Iris pigment epithelial cell (primary cell): ENCODE measurements around the gene SMG7.

Source experiments
- DNase-seq: peaks from one replicate; pipeline ENCODE4 v3.0.0-alpha.2; 2011; ENCODE audit warnings: low read depth

SMG7 gene

DNA sequence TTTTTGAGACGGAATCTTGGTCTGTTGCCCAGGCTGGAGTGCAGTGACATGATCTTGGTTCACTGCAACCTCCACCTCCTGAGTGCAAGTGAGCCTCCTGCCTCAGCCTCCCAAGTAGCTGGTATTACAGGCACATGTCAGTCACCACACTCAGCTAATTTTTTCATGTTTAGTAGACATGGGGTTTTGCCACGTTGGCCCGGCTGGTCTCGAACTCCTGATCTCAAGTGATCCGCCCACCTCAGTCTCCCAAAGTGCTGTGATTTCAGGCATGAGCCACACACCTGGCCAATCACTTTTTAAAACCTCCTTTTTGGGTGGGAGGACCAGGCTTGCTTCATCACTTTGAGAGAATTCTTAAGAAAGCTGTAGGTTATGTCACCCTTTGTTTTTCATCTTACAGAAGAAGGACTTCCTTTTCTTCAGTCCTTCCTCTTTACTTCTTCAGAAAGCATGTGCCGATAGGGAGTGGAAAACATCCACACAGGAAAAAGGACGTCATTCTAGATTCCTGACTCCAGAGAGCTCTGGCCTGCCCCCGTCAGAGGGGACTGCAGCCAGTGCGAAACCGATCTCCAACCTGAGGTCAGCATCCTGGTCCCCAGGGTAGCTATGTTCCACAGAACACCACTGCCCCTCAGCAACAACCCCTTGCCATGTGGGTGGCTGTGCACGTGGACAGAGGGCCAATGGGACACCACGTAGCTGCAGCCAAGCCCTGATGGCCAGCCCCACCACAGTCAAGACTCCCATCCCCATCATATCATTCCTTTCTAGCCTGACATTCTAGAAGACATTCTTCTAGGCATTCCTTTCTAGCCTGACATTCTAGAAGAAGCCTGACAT is 96.1 kb downstream of the SMG7 start:
- no peak for DNase-seq

DNA sequence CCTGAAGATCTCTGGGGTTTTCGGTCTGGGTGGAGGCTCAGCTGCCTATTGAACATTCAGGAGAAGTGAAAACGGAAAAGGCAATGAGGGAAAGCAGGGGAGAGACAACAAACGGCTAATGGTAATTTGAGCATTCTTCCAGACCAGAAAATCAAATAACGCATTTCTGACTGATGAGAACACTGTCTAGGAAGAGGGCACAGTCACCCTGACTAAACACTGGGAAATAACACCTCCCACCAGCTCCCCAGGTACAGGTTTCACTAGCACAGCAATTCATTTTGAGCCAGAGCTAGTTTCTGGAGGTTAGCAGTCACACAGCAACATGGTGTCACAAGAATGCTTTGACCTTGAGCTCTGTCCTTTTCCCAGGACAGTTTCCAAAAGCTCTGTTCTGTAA is 96.8 kb downstream of the SMG7 start:
- peak; percentile 43 for DNase-seq

DNA sequence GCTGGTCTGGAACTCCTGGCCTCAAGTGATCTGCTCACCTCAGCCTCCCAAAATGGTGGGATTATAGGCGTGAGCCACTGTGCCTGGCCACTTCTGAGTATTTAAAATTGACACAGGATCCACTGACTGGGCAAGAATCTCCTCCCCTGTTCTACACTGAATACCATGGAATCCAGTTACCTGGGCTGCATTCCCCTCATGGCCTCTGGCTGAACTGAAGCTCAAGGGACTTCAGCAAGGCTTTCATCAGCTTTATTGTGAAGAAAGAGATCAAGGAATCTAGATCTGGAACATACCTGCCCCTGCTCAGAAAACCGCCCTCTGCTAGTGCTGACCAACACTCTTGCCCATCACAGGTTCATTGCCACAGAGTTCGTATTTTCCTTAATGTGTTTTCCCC is 97.5 kb downstream of the SMG7 start:
- DNase-seq: no peak

DNA sequence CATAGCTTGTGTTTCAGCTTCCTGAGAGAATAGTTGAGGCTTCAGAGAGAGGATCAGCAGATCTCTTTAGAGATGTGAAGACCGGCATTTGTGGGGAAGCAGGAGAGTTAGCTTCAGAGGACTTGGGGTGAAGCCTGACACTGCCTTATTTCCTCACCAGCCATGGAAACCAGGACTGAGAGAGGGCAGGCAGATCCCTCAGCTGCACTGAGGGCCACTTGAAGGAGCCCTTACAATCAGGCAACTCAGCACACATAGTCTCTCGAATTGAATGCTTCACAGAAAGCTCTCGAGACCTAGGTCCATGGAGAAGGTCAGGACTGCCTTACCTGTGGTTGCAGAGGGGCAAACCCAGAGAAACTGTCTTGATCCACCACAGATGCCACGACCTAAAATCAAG is 98.2 kb downstream of the SMG7 start:
- no peak for DNase-seq

DNA sequence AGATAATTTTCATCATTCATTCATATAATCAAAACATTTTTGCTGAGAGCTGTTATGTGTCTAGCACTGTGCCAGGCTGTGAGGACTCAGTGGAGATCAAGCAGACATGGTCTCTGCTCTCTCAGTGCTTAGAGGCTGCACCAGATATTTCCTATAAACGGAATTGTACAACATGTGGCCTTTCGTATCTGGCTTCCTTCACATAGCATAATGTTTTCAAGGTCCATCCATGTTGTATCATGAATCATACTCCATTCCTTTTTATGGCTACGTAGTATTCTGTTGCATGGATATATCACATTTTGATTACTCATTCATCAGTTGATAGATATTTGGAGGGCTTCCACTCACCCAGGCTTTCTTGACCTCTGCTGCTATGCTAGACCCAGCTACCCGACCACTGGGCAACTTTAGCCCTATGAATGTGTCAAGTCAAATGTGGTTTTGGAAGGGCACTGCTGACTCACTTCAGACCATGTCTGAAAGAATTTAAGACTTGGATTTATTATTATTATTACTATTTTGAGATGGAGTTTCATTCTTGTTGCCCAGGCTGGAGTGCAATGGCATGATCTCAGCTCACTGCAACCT is 99.5 kb downstream of the SMG7 start:
- peak; percentile 17 for DNase-seq

DNA sequence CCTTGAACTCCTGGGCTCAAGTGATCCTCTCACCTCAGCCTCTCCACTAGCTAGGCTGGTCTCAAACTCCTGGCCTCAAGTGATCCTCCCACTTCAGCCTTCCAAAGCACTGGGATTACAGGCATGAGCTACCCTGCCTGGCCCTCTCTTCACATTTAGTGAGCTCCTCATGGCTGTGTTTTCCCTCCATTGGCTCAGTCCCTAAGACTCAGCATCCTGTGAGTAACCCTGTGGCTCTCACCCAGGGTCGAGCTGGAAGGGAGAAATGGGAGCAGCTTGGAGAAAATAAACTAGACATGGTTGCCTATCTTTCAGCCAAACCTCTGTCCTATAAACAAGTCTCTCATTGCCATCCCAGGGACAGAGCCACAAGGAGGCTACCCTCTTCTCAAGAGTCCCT is 100.4 kb downstream of the SMG7 start:
- DNase-seq: no peak

DNA sequence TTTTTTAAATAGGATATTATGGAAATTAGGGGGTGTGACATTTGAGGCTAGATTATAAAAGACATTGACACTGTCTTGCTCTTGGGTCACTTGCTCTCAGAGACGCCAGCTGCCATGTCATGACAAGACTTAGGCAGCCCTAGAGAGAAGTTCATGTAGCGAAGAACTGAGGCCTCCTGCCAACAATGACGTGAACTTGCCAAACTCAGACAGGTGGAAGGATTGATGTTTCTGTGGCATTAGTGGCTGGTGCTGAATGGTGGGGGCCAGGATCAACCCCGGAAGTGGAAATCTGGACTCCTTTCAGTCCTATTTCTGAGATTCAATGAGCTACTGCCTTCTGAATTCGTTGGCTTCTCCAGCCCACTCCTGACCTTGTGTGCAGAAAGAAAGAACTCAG is 103.3 kb downstream of the SMG7 start:
- no peak for DNase-seq

DNA sequence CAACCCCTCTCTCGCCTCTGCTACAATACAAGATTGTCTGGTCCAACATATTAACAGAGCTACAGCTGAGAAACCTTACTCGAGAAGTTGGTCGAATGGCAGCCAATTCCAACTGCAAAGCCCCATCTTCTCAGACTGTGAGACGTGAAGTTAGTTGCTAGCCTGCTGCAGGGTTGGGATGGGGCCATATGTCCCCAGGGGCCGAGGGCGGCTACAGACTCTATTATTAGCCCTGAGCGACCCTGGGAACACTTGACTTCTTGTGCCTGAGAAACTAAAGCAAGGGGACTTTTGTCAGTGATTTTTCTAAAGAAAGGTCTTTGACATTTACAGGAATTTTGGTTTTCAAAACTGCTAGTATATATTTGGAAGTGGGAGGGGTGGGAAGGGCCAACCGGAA is 104.2 kb downstream of the SMG7 start:
- no peak for DNase-seq

DNA sequence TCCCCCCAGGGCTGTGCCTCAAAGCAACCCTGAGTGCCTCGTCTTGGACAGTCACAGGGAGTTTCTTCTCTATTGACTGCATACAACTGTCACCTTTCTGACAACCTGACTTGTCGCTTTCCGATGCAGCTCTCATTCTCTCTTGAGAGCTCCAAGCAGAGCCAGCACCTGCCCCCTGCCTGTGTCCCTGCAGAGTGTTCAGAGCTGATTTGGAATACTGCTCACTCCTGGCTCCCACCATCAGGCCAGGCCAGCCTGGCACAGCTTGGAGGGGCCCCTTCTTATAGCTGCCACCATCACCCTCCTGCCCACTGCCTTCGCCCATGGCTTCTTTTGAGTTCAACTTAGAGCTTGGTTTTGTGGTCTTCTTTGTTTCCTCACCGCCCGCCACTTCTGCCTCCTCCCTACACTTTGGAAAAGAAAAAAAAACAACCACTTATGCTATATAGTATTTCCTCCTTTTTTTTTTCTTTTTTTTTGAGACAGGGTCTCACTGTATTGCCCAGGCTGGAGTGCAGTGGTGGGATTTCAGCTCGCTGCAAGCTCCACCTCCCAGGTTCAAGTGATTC is 105.7 kb downstream of the SMG7 start:
- no peak for DNase-seq

DNA sequence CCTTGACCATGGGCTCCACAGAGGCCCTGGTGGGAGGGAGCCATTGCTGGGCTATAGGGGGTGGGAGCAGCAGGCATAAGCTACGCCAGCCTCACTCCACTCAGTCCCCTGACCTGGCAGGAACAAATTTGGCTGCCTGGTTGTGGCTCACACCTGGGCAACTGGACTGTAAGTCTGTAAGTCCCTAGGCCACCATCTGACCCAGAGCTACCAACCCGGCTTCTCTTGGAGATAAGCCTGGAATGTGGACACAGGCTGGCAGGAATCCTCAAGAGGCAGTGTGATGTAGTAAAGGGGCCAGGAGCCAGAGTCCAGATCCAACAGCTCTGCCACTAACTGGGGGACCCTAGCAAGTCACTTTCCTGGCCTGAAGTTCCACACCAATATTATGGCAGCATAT is 106.6 kb downstream of the SMG7 start:
- no peak for DNase-seq

DNA sequence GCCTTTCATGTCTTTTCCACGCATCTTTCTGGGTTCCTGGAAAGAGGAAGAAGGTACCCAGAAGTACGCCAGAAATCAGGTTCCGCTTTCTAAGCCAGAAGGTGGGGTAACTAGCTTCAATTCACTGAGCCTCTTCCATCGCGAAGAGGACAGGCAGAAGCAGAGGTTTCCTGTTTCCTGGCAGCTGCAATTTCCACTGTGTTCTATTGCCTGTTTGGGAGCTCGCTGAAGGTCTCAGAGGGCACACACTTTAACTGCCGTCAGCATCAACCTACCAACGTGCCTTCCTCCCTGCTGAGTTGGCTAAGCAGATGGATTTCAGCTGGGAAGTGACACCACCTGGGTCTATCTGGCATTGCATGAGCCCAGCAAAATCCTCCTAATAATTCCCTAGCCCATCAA is 108.0 kb downstream of the SMG7 start:
- DNase-seq: no peak

DNA sequence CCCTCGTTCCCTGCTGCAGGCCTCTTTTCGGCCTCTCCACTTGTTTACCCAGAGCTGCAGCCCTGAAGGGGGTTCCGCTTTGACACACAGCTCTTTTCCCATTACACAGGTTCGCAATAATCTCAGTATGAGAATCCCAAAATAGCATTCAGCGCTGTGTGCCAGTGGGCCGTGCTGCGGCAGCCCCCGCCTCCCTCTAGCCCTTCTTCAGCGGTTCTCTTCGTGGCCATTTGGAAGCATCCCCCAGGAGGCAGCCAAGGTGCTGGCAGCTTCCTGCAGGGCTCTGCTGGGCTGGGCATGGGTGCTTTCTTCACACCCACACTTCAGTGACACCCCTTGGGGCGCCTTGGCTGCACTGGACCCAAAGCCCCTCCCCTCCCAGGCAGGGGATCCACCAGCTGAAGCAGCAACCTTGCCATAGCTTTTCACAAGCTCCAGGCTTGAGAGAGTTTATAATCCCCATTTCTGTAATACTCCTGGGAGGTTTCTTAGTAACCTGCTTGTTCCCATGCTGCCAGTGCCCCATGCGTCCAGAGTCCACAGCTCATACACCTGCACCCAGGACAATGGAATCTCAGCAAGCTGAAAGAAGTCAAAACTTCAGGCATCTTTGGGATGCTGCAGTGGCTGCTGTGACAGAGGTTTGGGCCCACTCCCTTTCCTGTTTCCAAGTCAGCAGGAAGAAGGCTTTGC is 109.9 kb downstream of the SMG7 start:
- DNase-seq: no peak

DNA sequence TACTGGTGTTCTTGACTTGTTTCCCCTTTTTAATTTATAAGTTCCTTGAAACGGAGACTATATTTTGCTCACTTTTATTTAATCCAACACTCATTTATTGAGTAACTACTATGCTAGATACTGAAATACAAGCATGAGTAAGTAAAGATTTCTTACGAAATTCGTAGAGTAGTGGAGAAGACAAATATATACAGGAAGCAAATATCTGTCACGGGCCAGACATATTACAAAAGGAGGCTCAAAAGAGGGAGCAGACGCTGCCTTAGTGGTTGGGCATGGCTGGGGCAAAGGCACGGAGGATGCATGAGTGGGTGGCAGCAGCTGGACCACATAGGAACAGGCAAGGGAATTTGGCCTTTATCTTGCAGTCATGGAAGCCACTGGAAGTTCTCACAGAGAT is 111.2 kb downstream of the SMG7 start:
- DNase-seq: peak; percentile 69

DNA sequence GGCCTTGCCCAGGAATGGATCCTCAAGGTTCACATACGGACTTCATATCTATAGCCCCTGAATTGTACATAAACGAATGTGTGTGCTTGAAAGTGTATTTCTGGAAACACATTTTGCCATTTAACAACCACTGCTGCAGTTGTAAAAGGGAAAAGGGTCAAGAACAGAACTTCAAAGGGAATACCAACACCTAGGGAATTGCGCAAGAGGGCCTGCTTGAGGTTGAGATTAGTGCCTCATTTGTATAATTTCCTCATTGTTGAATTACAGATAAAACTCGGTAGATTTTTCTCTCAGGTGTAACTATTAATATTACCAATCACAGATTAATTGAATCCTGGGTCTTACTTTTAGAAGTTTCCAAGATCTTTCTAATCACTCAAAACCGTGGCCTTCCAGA is 111.8 kb downstream of the SMG7 start:
- DNase-seq: no peak

DNA sequence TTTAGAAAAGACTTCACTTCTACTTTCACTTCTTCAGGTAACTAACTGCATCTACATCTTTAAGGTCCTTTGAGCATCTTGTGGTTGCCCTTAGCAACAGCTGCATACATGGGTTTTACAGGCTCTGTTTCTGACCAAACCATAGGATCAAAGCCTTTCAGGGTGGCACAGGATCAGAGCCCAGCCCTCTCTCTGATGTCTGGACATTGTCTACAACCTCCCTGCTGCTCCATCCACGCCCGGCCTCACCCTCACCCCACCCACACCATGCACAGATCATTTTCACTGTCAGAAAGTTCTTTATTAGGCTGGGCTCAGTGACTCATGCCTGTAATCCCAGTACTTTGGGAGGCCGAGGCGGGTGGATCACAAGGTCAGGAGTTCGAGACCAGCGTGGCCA is 112.7 kb downstream of the SMG7 start:
- DNase-seq: no peak

DNA sequence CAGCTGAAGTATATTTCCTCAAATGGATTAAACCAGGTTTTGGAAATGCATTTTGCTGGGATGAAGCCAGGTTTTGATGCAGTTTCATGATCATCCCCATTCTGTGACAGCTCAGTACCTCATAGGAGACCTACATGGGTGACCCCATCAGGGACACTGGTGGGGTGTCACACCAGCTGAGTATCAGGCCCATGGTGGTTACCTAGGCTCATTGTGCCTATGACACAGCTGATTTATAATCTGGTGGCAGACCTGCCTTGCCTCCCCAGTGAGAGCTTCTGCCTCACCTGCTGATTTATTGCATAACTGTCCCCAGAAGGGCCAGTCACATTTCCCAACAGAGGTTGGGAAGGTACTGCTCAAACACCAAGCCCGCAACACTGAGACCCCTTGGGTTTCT is 114.2 kb downstream of the SMG7 start:
- DNase-seq: no peak

DNA sequence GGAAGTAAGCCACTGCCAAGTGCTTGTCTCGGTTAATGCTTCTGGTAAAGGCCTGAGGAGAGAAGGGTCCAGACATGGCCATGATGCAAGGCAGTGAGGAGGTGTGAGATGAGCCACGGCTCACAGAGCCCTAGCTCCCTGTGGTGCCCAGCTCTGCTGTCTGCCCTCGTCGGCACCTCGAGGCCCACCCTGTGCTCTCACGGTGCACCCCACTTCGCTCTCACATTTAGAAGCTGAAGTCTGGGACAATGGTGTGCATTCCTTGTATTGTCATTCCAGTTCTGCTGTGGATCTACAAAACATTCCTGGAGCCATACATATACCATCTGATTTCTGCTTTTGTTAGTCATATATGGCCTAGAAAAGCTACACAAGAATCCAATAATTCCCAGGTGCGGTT is 114.6 kb downstream of the SMG7 start:
- DNase-seq: no peak

DNA sequence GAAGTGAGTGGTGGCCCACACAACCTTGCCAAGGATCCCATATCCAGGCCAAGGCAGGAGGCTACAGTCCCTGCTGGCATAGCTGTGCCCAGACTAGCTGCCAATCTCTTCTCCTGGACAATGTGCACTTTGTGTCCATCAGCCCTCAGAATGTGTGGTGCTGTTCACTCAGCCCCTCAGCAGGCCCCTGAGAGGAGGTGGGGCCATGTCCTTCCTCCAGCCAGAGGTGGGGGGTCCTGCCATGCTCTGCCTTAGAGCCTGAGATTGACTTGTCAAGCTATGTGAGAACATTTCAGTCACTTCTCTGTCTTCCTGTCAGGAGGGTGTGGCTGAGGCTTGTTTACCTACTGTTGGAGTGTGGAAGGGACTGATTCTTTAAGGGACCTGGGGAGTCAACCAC is 116.5 kb downstream of the SMG7 start:
- DNase-seq: no peak

DNA sequence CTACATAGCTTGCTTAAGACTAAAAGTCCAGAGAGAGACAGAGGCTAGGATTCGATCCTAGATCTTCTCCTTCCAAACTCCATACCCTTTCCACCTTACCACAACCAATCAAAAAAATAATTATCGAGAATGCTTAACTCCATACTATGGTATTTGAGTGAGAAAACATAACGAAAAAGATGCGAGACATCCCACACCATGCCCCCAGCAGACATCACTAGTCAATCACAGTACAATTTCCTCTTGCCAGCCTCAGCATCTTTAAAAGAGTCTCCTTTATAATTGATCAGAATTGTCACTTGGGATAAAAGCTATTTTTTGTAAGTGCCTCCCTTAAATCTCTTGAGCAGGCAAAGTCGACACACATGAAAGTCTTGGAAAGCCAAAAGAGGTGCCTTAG is 117.1 kb downstream of the SMG7 start:
- DNase-seq: no peak

DNA sequence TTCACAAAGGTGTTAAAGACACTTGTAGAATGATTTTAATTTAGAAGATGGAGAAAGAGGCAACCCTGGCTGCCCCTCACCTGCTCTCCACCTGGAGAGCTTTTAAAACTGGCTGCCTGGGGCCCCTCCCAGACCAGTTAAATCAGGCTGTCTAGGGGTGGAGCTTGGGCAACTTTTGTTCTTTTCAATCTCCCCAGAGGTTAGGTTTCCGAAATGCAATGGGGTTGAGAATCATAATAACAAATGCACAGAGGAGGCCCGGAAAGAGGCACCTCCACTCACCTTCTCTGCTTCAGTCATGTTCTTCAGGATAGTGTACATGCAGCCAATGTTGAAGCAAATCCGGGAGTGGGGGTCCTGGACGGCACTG is 117.6 kb downstream of the SMG7 start:
- no peak for DNase-seq

DNA sequence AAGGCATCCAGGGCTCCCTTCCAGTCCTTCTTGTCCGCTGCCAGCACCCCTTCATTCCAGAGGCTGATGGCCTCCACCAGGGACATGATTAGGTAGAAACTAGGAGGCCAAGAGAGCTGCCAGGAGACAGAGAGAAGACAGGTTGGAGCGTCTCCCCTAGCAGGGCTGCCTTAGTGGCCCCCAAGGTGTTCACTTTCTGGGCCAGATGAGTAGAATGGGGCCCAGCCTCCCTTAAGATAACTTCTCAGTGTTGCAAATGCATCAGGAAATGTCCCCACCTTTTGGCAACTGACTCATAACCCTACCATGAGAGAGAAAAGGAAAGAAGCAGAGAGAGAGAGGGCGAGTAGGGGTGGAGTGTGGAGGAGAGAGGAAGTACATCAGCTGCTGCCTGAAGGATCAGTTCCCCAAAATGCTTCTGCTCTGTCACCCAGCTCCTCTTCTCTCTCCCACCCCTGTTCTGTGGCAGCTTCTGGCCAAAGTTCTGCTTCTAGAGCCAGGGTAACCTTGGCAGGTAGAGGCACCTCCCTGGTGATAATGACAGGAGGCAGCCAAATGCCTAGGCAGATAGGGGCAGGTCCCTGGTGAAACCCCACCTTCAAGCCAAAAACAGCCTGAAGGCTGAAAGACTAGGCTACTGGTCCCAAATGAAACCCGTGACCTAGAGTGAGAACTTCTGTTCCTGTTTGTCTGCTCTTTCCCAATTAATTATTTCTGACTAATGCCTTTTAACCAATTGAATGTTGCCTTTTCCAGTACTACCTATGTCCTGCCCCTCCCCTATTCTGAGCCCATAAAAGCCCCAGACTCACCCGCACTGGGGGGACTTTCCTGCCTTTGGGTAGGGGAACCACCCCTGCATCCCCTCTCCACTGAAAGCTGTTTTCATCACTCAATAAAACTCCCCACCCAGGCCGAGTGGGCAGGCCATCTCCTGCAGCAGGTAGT is 118.2 kb downstream of the SMG7 start, which contains the start of gene NCF2:
NCF2 (minus strand) TSS at position 216 of the 948 bp plus-strand sequence; CDS start at position 86, 130 bp downstream.
- peak; percentile 42 for DNase-seq

DNA sequence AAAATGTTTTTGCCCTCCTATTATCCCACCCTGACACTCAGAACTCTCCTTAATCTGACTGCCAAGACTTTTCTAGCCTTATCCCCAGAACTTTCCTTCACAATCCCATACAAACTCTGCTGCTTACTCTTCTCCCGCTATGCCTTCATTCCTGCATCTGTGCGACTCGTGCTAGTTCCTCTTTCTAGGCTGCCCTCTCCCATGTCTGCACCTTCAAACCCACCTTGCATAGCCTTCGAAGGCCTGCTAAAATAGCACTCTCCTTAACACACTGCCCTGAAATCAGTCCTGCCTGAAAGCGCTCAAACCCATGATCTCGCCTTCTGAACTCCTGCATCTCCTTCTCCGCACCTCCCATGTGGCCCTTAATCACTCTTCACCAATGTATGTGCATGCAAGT is 120.4 kb downstream of the SMG7 start:
- no peak for DNase-seq
